ENCODE measurements around the gene BHLHE23.
"Not testable (repeated sequence)": the region's sequence is repeated elsewhere in the genome, so short reads cannot be mapped to it uniquely, and the experiment has no call there.

Gene BHLHE23

DNA sequence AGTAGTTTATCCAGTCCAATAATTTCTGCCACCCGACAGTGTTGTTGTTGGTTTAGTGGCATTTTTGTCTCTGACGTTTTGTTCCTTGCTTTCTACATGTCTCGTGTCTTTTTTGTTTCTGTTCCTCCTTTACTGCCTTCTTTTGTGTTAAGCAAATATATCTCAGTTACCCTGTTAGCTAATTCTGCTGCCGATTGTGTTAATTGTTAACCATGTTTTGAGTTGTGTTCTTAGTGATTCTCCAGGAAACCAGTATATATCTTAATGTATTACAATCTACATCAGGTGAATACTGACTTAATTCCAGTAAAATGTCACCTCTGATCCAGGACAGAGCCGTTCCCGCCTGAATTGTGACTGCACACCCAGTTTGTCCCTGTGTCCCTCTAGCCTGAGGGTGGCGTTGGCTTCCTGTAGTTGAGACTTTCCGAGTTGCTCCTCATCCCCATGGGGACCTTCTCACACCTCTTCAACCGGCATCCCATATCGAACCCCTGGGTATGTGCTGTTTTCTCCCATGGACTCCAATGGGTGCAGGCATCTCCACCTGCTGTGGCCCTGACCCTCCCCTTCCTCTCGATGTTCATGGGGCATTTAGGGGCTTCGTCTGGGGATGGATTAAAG lies 35.8 kb upstream of the BHLHE23 start:
- no peak for DNase-seq

DNA sequence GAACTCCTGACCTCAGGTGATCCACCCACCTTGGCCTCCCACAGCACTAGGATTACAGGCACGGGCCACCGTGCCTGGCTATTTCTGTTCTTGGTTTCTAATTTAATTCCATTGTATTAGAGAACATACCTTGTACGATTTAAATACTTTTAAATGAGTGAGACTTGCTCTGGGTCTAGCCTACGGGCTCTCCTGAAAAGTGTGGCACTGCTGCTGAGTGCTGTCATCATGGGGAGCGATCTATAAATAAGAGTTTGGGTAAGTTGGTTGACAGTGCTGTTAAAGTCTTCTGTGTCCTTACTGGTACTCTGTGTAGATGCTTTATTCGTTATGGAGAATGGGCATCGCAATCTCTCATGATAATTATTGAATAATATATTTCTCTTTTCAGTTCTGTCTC lies 35.0 kb upstream of the BHLHE23 start:
- no peak for DNase-seq

- DNase-seq, result no peak
Observed at GRCh38 chr20:63037669-63038268, 31.0 kb upstream of the BHLHE23 start.

GRCh38 chr20:63036291-63036690 lies 29.5 kb upstream of the BHLHE23 start:
- DNase-seq, result no peak

DNA sequence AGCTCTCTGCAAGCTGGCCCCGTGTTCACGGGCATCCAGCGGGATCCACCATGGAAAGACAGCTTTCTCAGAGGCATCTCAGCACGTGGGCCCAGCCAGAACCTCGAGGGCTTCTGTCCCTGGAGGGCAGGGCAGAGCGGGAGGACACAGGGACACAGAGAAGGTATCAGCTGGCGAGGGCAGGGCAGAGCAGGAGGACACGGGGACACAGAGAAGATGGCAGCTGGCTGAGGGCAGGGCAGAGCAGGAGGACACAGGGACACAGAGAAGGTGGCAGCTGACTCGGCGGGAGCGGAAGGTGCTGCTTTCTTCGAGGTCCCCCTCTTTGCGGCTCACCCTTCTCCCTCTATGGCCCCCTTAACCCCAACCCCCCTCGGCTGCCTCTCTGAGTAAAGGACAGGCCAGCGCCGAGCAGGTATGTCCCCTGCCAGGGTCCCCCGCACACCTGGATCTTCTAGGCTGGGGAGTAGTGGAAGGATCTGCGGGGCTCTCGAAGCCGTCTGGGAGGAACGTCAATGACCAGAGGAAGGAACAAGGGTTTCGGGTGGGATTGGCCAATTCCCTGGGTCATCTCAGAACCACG lies 28.9 kb upstream of the BHLHE23 start:
- no peak for DNase-seq

- DNase-seq, result not testable (repeated sequence)
Observed at GRCh38 chr20:63034710-63035602, 28.2 kb upstream of the BHLHE23 start.

- no peak for DNase-seq
Observed at GRCh38 chr20:63033794-63034709, 27.3 kb upstream of the BHLHE23 start.

GRCh38 chr20:63032861-63033793 lies 26.4 kb upstream of the BHLHE23 start:
- DNase-seq, result no peak

- no peak for DNase-seq
Observed at GRCh38 chr20:63032026-63032800, 25.4 kb upstream of the BHLHE23 start.

- DNase-seq, result no peak
Observed at GRCh38 chr20:63031251-63032014, 24.7 kb upstream of the BHLHE23 start.

DNA sequence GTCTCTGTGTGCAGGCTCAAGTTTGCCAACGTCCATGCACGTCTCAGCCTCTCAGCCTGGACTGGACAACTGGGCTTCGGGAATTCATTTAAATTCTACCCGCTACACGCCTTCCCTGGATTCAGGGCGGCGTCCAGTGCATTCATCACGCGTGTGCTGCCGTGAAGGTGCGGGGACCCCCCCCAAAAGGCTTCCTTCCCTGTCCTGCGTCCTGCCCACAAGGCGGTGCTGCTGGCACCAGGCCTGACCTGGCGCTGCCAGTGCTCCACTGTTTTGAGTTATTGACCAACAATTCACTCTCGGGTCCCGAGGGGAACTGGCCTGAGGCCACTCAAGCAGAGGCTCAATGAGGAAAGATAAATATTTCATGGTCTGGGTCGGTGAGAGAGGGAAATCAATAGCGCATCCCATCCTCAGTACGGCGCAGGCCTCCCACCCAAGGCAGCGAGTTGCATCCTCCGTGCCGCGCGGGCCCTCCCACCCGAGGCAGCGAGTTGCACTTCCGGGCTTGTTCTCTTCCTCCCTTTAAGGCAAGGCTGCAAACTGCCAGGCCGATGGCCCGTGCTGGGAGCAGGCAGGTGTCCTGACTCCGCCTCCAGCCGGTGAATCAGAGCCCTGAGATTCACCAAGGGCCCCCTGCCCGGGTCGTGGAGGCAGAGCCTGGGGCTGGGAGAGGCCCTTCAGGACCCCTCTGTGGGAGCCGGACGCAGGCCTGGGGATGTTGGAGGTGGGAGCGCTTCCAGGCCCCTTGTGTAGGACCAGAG lies 22.8 kb upstream of the BHLHE23 start:
- peak; percentile 56 for DNase-seq

DNA sequence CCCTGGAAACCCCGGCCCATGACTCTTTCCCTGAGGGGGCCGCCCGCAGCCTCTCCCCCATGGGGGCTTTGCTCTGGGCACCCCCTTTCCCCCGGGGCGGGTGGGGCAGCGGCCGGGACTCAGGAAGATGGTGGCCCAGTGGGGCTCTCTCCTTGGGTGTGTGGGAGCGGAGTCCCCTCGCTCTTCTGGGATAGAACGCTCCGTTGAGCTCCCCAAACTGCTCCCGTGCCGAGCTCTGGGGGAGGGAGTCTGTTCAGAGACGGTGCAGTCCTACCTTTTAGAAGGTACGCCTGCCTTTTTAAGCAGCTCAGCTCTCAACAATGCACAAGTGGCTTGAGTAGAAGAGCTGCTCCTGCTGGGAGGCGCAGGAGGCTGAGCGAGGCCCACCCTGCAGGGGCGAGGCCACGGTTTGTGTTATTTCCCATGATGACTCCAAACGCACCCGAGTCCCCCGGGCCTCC lies 21.7 kb upstream of the BHLHE23 start:
- DNase-seq, result no peak

GRCh38 chr20:63027922-63028389 lies 21.2 kb upstream of the BHLHE23 start:
- DNase-seq, result peak; percentile 47

DNA sequence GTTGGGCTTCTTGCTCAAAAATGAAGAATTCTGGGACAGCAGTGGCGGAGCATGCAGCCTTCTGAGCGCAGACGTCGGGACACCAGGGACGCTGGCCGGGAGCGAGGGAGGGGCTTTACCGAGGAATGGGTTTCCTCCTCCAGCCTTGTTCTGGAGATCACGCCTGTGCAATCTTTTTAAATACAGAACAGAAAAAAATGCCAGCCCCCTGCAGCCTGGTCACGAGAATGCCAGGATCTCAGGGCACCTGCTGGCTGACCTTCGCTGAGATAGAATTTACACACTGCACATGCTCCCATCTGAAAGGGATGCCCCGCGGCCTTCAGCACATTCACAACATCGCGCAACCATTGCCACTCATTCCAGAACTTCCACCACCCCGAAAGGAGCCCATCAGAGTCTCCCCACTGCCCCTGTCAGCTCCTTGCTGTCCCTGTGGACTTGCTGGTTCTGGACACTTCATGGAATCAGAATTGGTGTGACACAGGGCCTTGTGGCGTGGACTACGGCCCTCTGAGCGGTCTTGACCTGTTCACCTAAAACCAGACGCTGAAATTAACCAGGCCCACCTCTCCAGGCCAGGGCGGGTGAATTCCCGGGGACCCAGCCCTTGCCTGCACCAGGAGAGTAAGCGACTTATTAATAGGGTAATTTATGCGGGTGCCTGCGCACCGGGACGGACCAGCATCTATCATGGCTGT lies 20.6 kb upstream of the BHLHE23 start:
- DNase-seq, result no peak

GRCh38 chr20:63026582-63027165 lies 19.9 kb upstream of the BHLHE23 start:
- no peak for DNase-seq

- peak; percentile 40 for DNase-seq
Observed at GRCh38 chr20:63025534-63026331, 19.0 kb upstream of the BHLHE23 start.

All from activated CD4-positive, alpha-beta T cell treated with anti-CD3 and anti-CD28 coated beads for 48 hours (primary cell).